K562 (cell line): ENCODE measurements around the gene STRA8. TPM values are rescaled to one million over a fixed set of nuclear protein-coding genes. Genes with fewer than 3 reads are reported as not detected.

Experiments
- BDP1 ChIP-seq: IDR thresholded peaks from 3 replicates; pipeline ENCODE4 v1.6.1; 2011; ENCODE audit not compliant: insufficient read length, insufficient read depth
- CREB5 ChIP-seq: fragments of 250-450 bp; sonication (Bioruptor Pico); IDR thresholded peaks from 2 replicates; pipeline ENCODE4 v1.5.0; 2020; ENCODE audit warnings: mild to moderate bottlenecking
- CTCF ChIP-seq, 3 experiments: IDR thresholded peaks in 2 of 3; conservative IDR thresholded peaks in 1 of 3; 2 replicates each; pipeline ENCODE4 v1.5.1; 2011 to 2012; ENCODE audit warnings: low read length in 3 of 3, mild to moderate bottlenecking in 3 of 3, control low read depth in 2 of 3, improper control_type of control experiment in 1 of 3, inconsistent platforms in 1 of 3, low read depth in 1 of 3, mixed read lengths in 1 of 3, moderate library complexity in 1 of 3; ENCODE audit not compliant: insufficient read depth in 2 of 3
- EP300 ChIP-seq: IDR thresholded peaks from 2 replicates; pipeline ENCODE4 v1.6.1; 2012; ENCODE audit warnings: low read length, improper control_type of control experiment
- MBD2 ChIP-seq: sonication (generic); IDR thresholded peaks from 2 replicates; pipeline ENCODE4 v1.6.1; 2016; ENCODE audit warnings: low read depth, borderline replicate concordance
- REST ChIP-seq, 2 experiments: fragments of 450-650 bp; formaldehyde crosslinking in 1 of 2; IDR thresholded peaks; 2 replicates each; pipeline versions ENCODE4 v1.4.0 to v1.6.1; 2014 to 2020; ENCODE audit warnings: mild to moderate bottlenecking in 2 of 2, borderline replicate concordance in 1 of 2, low read depth in 1 of 2
- U2AF2 ChIP-seq: fragments of 200-400 bp; formaldehyde crosslinking; optimal IDR thresholded peaks from 2 replicates; pipeline ENCODE3; 2017; ENCODE audit warnings: low read depth, mild to moderate bottlenecking, low read length
- polyA plus RNA-seq, 8 experiments: library from polyadenylated mRNA; depleted of rRNA in 4 of 8; stranded (reverse) in 5 of 8; unstranded in 3 of 8; fragments of >200 nt; fragmentation: Nextera tagmentation in 2 of 8; fragmentation: Illumina TruSeq in 1 of 8; extraction: Ambion mirVana in 2 of 8; extraction: Trizol in 1 of 8; gene quantifications; 2 replicates each; pipeline versions ENCODE4 v1.2.1 to v1.2.3, GENCODE V29; 2011 to 2014; ENCODE audit warnings: inconsistent platforms in 1 of 8, missing spikeins in 1 of 8
- total RNA-seq, 7 experiments: library from RNA; depleted of rRNA in 6 of 7; stranded (reverse); fragments of >200 nt in 6 of 7; fragmentation: Illumina TruSeq in 2 of 7; extraction: Trizol in 2 of 7; gene quantifications; 2 replicates each; pipeline versions ENCODE4 v1.2.1 to v1.2.3, GENCODE V29; 2011 to 2021; ENCODE audit warnings: low replicate concordance in 1 of 7

The STRA8 gene
- total and polyA plus RNA-seq, 9 of the 15 experiments (the other 6 are each of a cell fraction or from before 2014, with no cell fraction given): not detected

- TF ChIP-seq REST (IDR thresholded peaks at IDR 0.05; ENCODE audit: borderline replicate concordance): no peak
- TF ChIP-seq REST (CRISPR knock-in tag; IDR thresholded peaks at IDR 0.05; ENCODE audit: low read depth): no peak
- TF ChIP-seq CREB5 (CRISPR knock-in tag): no peak
- TF ChIP-seq EP300: no peak
- no peak for TF ChIP-seq BDP1
- TF ChIP-seq MBD2: no peak
- TF ChIP-seq U2AF2: no peak
- TF ChIP-seq CTCF (IDR thresholded peaks at IDR 0.05 in 2 of 3, conservative IDR thresholded peaks at IDR 0.05 in 1 of 3; ENCODE audit: insufficient read depth in 2 of 3, low read depth in 1 of 3, low read length in 3 of 3): no peak
- TF ChIP-seq, all 486 proteins: peak for 0
Measured at GRCh38 chr7:135189961-135190360, 43.7 kb upstream of the STRA8 start (continued).
